Left lobe of liver (tissue), 2 donors: ENCODE results near the gene ARL16. TPM values are rescaled to one million over a fixed set of nuclear protein-coding genes. Genes with fewer than 3 reads are reported as not detected.

Experiments used
- ATAC-seq: fragments of 200-7000 bp; cut with Tn5 transposase; one replicate; pipeline ENCODE4 v1.9.1; 2020; ENCODE audit warnings: mild to moderate bottlenecking, moderate library complexity
- DNase-seq: peaks from one replicate; pipeline ENCODE4 v3.0.0-alpha.2; 2020; ENCODE audit warnings: low spot score
- total RNA-seq: library from RNA; stranded (reverse); gene quantifications from one replicate; pipeline ENCODE4 v1.2.1, GENCODE V29; 2021
- donor health status: DM: no; HTN: no; CAD: no; lungs with moderate emphysema.
- donor health status: DM: no; HTN: yes; CAD: no.

The ARL16 gene, protein sequence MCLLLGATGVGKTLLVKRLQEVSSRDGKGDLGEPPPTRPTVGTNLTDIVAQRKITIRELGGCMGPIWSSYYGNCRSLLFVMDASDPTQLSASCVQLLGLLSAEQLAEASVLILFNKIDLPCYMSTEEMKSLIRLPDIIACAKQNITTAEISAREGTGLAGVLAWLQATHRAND
- total RNA-seq = 5.1 TPM

- ATAC-seq (peak; percentile 90), DNase-seq (peak; percentile 99)
Observed at GRCh38 chr17:81683584-81684441, at the start of gene ARL16, which contains the start of gene HGS. Gene ARL16 (minus strand): TSS chr17:81683797. CDS start chr17:81683753, 44 bp downstream. Gene HGS (plus strand): TSS chr17:81684011. CDS start chr17:81684067, 56 bp downstream.

DNA sequence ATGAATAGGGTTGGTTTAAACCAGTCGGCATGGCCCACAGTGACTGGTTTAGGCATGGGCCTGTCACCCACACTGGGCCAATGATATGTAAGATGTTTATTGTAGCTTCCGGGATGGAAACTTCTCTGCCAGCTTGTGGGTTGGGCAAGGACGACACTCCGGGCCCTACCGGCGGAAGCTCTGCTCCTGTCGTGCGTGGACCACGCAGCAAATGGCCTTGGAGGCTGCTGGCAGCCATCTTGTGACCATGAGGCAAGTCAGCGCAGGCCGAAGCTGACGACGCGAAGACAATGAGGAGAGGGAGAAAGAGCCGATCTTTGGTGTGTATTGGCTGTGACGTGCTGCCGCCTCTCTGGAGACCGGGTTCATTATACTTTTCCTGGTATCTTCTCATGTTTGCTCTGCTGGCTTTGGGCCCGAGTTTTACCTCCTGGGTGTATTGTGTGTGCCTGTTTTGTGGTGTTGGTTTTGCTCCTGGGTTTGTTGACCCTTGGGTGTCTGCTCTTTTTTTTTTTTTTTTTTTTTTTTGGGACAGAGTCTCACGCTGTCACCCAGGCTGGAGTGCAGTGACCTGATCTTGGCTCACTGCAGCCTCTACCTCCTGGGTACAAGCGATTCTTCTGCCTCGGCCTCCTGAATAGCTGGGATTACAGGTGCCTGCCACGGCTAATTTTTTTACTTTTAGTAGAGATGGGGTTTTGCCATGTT is 43.9 kb upstream of the ARL16 start:
- peak; percentile 71 for ATAC-seq

GRCh38 chr17:81726004-81726403 is 42.4 kb upstream of the ARL16 start:
- no peak for DNase-seq

More for the DNA sequence above, 43.9 kb upstream of the ARL16 start:
- DNase-seq = peak; percentile 91

GRCh38 chr17:81725439-81725838 is 41.8 kb upstream of the ARL16 start:
- ATAC-seq (no peak), DNase-seq (no peak)

More at GRCh38 chr17:81726004-81726403, 42.4 kb upstream of the ARL16 start:
- ATAC-seq = no peak

DNA sequence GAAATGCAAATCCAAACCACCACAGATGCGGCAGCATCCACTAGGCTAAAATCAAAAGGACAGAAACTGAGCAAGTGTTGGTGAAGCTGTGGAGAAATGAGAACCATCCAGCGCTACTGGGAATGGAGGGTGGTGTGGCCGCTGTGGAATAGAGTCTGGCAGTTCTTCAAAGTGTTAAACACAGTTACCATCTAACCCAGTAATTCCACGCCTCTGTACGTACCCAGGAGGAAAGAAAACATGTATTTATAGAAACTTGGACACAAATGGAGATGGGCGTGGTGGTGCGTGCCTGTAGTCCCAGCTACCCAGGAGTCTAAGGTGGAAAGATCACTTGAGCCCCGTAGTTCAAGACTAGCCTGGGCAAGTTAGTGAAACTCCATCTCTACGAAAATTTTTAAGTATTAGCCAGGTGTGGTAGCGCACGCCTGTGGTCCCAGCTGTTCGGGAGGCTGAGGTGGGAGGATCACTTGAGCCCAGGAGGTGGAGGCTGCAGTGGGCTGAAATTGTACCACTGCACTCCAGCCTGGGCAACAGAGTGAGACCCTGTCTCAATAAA is 40.1 kb upstream of the ARL16 start:
- DNase-seq (no peak), ATAC-seq (no peak)

DNA sequence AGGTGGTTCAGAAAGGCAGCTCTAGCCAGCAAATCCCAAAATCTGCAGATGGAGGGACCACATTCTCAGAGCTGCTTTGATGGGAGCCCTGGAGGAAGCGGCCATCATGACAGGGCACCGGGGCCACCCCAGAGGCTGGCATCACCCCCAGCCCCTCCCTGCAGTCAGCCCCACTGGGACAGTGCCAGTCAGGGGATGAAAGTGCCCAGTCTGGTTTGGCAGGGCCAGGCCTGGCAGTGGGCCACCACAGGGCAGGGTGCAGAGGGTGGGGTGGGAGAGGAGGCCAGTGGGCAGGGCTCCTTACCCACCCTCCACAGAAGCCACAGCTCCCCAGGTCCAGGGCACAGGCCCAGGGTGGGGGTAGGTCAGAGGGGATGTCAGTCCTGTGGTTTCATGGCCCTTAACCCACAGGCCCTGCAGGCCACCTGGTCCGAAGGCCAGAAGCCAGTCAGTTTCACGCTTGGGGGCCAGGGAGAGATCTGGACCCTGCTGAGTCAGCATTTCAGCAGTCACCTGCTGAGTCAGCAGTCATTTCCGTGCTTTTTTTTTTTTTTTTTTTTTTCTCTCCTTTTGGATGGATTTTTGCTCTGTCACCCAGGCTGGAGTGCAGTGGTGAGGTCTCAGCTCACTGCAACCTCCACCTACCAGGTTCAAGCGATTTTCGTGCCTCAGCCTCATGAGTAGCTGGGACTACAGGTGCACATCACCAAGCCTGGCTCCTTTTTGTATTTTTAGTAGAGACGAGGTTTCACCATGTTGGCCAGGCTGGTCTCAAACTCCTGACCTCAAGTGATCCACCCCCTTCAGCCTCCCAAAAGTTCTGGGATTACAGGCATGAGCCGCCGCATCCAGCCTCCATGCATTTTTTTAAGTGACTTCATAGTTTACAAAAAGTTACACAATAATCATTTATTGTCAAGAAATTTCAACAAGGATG is 38.9 kb upstream of the ARL16 start:
- DNase-seq = peak; percentile 99

GRCh38 chr17:81720267-81721071 is 36.9 kb upstream of the ARL16 start:
- DNase-seq (no peak), ATAC-seq (no peak)

More for the DNA sequence above, 38.9 kb upstream of the ARL16 start:
- ATAC-seq = peak; percentile 82

- ATAC-seq (peak; percentile 3), DNase-seq (no peak)
Observed at GRCh38 chr17:81719410-81720266, 36.0 kb upstream of the ARL16 start.

- DNase-seq (no peak), ATAC-seq (no peak)
Observed at GRCh38 chr17:81717766-81718089, 34.1 kb upstream of the ARL16 start.

- DNase-seq (no peak), ATAC-seq (no peak)
Observed at GRCh38 chr17:81717049-81717765, 33.6 kb upstream of the ARL16 start.

DNA sequence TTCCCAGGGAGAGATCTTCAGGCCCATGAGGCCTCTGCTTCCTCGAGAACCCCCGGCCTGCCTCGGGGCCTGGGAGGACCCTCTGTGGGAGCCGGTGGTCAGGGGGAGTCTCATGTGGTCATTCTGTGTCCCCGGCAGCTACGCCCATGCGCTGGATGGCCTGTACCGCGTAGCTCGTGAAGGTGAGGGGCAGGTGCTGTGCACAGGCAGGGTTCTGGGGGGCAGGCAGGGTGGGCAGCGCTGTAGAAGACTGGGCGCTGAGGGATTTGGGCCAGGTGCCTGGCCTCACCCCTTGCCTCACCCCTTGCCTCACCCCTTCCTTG is 33.0 kb upstream of the ARL16 start:
- no peak for ATAC-seq
- DNase-seq = no peak

GRCh38 chr17:81715872-81716673 is 32.5 kb upstream of the ARL16 start:
- ATAC-seq = no peak
- DNase-seq = no peak

- no peak for DNase-seq
Observed at GRCh38 chr17:81715107-81715871, 31.7 kb upstream of the ARL16 start.

DNA sequence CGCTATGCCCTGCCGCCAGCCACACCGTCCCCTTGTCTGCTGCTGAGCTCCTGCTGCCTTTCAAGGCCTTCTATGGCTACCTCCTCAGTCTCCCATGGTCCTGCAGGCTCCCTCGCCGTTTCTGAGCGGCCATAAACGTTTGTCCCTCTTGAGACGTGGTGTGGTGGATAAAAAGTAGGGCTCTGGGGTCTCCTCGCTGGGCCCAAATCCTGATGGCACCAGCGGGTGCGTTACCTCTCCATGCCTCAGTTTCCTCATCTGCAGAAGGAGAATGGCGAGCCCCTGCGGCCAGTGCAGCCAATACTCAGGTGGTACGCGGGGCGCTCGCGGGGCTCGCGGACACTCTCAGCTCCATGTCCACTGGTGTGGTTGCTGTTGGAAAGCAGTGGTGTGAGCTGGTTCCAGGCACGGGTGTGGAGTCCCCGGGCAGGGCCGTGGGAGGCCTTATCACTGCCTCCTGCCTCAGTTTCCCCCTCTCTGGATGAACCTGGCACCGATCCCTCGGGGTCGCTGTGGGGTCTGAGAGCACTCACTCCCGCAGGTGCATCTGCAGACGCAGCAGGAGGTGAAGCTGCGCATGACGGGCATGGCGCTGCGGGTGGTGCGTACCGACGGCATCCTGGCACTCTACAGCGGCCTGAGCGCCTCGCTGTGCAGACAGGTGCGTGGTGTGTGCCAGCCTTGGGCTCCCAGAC is 31.0 kb upstream of the ARL16 start:
- ATAC-seq (no peak), DNase-seq (no peak)

More at GRCh38 chr17:81715107-81715871, 31.7 kb upstream of the ARL16 start:
- no peak for ATAC-seq

DNA sequence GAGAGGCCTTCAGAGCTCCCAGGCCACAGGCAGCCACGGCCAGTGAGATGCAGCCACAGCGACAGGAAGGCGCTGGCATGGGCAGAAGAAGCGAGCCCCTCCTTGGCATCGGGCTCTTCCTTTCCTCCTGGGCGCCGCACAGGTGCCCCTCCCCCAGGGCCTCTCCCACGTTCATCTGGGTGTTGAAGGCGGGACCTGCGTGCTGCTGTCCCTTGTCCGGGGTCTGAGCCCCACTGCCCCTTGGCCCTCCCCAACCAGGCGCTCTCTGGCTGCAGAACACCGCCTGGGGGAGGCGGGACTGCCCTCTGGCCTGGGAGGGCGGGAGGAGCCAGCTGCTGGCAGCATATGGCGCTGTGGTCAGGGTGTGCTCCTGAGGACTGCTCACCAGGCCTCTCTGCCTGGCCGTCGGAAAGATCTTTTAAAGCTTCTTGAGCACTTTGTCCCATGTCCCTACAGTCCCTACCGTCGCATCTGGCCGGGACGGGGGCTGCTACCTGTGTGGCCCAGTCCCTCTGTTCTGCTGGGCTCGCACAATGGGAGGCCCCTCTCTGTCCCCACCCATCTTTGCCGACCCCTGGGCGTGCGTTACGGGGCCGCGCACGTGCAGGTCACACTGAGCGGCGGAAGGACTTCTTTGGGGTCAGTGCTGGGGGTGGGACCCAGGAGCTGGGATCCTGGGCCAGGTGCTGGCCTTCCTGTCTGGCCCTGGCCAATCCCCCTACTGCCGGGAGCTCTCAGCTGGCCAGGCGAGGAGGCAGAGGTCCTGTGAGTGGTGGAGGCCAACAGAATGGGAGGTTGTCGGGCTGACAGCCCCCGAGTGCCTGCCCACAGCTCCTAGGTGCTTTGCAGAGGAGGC is 30.2 kb upstream of the ARL16 start:
- ATAC-seq (peak; percentile 71), DNase-seq (peak; percentile 95)
